SK-N-MC (cell line): ENCODE data around the gene SLC39A8.

Experiments used
- EZH2 ChIP-seq: fragments of 200-600 bp; sonication (generic); IDR thresholded peaks from one replicate; pipeline ENCODE4 v1.6.1; 2017; ENCODE audit warnings: antibody characterized with exemption
- POLR2AphosphoS5 ChIP-seq: IDR thresholded peaks from 2 replicates; pipeline ENCODE4 v1.6.1; 2012; ENCODE audit warnings: mild to moderate bottlenecking, low read depth, low read length, borderline replicate concordance

DNA sequence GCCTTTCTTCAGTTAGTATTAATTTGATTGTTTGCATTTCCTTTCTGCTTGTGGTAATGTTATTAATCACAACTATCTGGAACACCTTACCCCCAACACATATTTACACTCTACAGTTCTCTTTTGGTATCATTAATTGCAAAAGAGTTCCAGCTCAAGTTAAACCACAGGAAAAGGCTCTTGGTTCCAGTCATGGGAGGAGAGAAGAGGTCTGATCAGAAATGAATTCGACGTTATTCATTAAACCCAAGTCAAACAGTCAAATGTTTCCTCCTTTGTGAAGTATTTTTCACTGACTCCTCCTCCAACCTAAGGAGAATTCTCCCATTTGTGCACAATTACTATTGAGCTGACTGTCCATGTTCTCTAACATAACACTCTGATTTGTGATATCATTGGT, 91.4 kb downstream of the SLC39A8 start:
- TF ChIP-seq EZH2 (no peak), POLR2AphosphoS5 (no peak)
